Measurements from ENCODE around the gene BEST1. TPM values are rescaled to one million over a fixed set of nuclear protein-coding genes. Genes with fewer than 3 reads are reported as not detected.
A peak's percentile ranks its signal among the peaks of the same experiment; 100 is the strongest.
"Not testable (repeated sequence)": the region's sequence is repeated elsewhere in the genome, so short reads cannot be mapped to it uniquely, and the experiment has no call there.

Gene BEST1
- total RNA-seq, 2 donors from 2014 or later = 0.58 to 0.77 TPM

GRCh38 chr11:61951484-61952135 is 1.5 kb downstream of the BEST1 start:
- Histone ChIP-seq H3K36me3 (no peaks in the 10 kb centered on the region), H3K9ac (ENCODE audit: low read depth in 2 of 2, low read length in 2 of 2) (no peak overlapping the region), H3K4me1 (peaks cover 6% of the 10 kb centered on the region), H3K27me3 (no peaks in the 10 kb centered on the region), H3K4me3 (no peak overlapping the region), H3K9me3 (no peaks in the 10 kb centered on the region), H3K27ac (no peak overlapping the region)
- no peak for TF ChIP-seq CTCF (IDR thresholded peaks at IDR 0.05)
- no peak for DNase-seq
- intact Hi-C loops (cut with DNase I) = no loop called here

GRCh38 chr11:61952882-61953281 is 2.7 kb downstream of the BEST1 start:
- H3K9ac ChIP-seq (ENCODE audit: low read depth in 2 of 2, low read length in 2 of 2) = no peak overlapping the region
- H3K4me3 ChIP-seq = no peak overlapping the region
- no peak for TF ChIP-seq CTCF (IDR thresholded peaks at IDR 0.05)
- intact Hi-C loops (cut with DNase I) = no loop called here
- H3K36me3 ChIP-seq = no peaks in the 10 kb centered on the region
- H3K4me1 ChIP-seq = peaks cover 6% of the 10 kb centered on the region
- H3K27ac ChIP-seq = no peak overlapping the region
- H3K9me3 ChIP-seq = no peaks in the 10 kb centered on the region
- no peaks in the 10 kb centered on the region for H3K27me3 ChIP-seq
- no peak for DNase-seq

- DNase-seq; intact Hi-C loops (cut with DNase I): not testable (repeated sequence)
Observed at GRCh38 chr11:61953632-61954031, 3.5 kb downstream of the BEST1 start.

GRCh38 chr11:61954106-61954850 is 4.1 kb downstream of the BEST1 start:
- no peak overlapping the region for H3K4me3 ChIP-seq
- no peaks in the 10 kb centered on the region for H3K27me3 ChIP-seq
- H3K9ac ChIP-seq (ENCODE audit: low read depth in 2 of 2, low read length in 2 of 2) = peak overlapping the region in 1 of 2 donors; percentile 19
- DNase-seq = no peak
- H3K4me1 ChIP-seq = peaks cover 6% of the 10 kb centered on the region
- H3K36me3 ChIP-seq = no peaks in the 10 kb centered on the region
- H3K9me3 ChIP-seq = no peaks in the 10 kb centered on the region
- intact Hi-C loops (cut with DNase I) = no loop called here
- TF ChIP-seq CTCF (IDR thresholded peaks at IDR 0.05) = no peak
- peak overlapping the region; percentile 39 for H3K27ac ChIP-seq

More at GRCh38 chr11:61953632-61954031, 3.5 kb downstream of the BEST1 start:
- not testable (repeated sequence) for H3K9me3 ChIP-seq; H3K27me3 ChIP-seq; H3K36me3 ChIP-seq; H3K27ac ChIP-seq; H3K4me1 ChIP-seq; H3K9ac ChIP-seq (ENCODE audit: low read depth in 2 of 2, low read length in 2 of 2); H3K4me3 ChIP-seq

GRCh38 chr11:61954851-61955421 is 4.8 kb downstream of the BEST1 start:
- peak; percentile 48 for DNase-seq
- H3K9ac ChIP-seq (ENCODE audit: low read depth in 2 of 2, low read length in 2 of 2) = peak overlapping the region; percentile 19 to 51
- intact Hi-C loops (cut with DNase I) = no loop called here
- no peaks in the 10 kb centered on the region for H3K36me3 ChIP-seq
- H3K27me3 ChIP-seq = no peaks in the 10 kb centered on the region
- H3K4me1 ChIP-seq = peaks cover 6% of the 10 kb centered on the region
- TF ChIP-seq CTCF (IDR thresholded peaks at IDR 0.05) = no peak
- H3K9me3 ChIP-seq = no peaks in the 10 kb centered on the region
- peak overlapping the region; percentile 29 for H3K4me3 ChIP-seq
- peak overlapping the region; percentile 39 for H3K27ac ChIP-seq

Measured in colonic mucosa (tissue), 4 donors.